ENCODE measurements around the gene C1QTNF2.

DNA sequence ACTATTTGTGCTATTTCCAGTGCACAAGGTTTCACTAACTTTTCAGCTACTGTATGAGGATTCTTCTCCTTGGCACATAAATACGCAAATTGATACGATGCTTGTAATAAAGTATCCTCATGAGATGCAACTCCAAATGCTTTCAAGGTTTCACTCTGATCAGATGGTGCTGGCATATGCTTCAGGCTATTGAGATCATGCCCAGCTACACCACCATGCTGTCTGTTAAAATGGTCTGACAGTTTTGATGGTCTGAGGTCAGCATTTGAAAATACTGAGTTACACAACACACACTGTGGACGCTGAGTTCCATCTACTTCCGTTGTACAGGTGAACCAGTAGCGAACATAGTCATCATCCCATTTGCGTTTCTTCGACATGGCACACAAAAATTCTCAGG is 24.7 kb upstream of the C1QTNF2 start:
- TF ChIP-seq, protein P1, sequence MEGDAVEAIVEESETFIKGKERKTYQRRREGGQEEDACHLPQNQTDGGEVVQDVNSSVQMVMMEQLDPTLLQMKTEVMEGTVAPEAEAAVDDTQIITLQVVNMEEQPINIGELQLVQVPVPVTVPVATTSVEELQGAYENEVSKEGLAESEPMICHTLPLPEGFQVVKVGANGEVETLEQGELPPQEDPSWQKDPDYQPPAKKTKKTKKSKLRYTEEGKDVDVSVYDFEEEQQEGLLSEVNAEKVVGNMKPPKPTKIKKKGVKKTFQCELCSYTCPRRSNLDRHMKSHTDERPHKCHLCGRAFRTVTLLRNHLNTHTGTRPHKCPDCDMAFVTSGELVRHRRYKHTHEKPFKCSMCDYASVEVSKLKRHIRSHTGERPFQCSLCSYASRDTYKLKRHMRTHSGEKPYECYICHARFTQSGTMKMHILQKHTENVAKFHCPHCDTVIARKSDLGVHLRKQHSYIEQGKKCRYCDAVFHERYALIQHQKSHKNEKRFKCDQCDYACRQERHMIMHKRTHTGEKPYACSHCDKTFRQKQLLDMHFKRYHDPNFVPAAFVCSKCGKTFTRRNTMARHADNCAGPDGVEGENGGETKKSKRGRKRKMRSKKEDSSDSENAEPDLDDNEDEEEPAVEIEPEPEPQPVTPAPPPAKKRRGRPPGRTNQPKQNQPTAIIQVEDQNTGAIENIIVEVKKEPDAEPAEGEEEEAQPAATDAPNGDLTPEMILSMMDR (IDR thresholded peaks at IDR 0.05), result no peak
- TF ChIP-seq EP300 (IDR thresholded peaks at IDR 0.05), result no peak
- TF ChIP-seq POLR2A (IDR thresholded peaks at IDR 0.05), result no peak
